GM21717 (cell line): ENCODE measurements around the gene MCF2L.

ENCODE experiments used
- ATAC-seq: cut with Tn5 transposase; IDR thresholded peaks from one replicate; pipeline ENCODE4 v1.9.1; 2021; ENCODE audit warnings: mild to moderate bottlenecking, moderate library complexity; ENCODE audit not compliant: unreplicated experiment

The MCF2L gene

GRCh38 chr13:112943309-112944125 lies 25.5 kb upstream of the MCF2L start:
- no peak for ATAC-seq

GRCh38 chr13:112947796-112948195 lies 21.2 kb upstream of the MCF2L start:
- no peak for ATAC-seq

- ATAC-seq = no peak
These were observed 17.2 kb upstream of the MCF2L start for GRCh38 chr13:112951674-112952371.

GRCh38 chr13:112952759-112953551 lies 16.1 kb upstream of the MCF2L start:
- no peak for ATAC-seq

- ATAC-seq = no peak
These were observed 15.2 kb upstream of the MCF2L start for GRCh38 chr13:112953591-112954487.

- ATAC-seq = no peak
These were observed 14.3 kb upstream of the MCF2L start for GRCh38 chr13:112954488-112955270.

- ATAC-seq = no peak
These were observed 13.6 kb upstream of the MCF2L start for GRCh38 chr13:112955271-112955937.

- no peak for ATAC-seq
These were observed 13.1 kb upstream of the MCF2L start for GRCh38 chr13:112955956-112956355.

GRCh38 chr13:112956571-112957294 lies 12.3 kb upstream of the MCF2L start:
- ATAC-seq = no peak

- no peak for ATAC-seq
These were observed 11.7 kb upstream of the MCF2L start for GRCh38 chr13:112957295-112957677.

GRCh38 chr13:112958127-112958989 lies 10.7 kb upstream of the MCF2L start:
- no peak for ATAC-seq

- ATAC-seq = no peak
These were observed 9.8 kb upstream of the MCF2L start for GRCh38 chr13:112959206-112959605.

- no peak for ATAC-seq
These were observed 9.1 kb upstream of the MCF2L start for GRCh38 chr13:112959701-112960542.

GRCh38 chr13:112960706-112961105 lies 8.3 kb upstream of the MCF2L start:
- ATAC-seq = no peak

GRCh38 chr13:112961457-112962369 lies 7.3 kb upstream of the MCF2L start:
- ATAC-seq = no peak

- no peak for ATAC-seq
These were observed 6.6 kb upstream of the MCF2L start for GRCh38 chr13:112962396-112962795.
